ENCODE data around the gene NXNL2.

Gene NXNL2

DNA sequence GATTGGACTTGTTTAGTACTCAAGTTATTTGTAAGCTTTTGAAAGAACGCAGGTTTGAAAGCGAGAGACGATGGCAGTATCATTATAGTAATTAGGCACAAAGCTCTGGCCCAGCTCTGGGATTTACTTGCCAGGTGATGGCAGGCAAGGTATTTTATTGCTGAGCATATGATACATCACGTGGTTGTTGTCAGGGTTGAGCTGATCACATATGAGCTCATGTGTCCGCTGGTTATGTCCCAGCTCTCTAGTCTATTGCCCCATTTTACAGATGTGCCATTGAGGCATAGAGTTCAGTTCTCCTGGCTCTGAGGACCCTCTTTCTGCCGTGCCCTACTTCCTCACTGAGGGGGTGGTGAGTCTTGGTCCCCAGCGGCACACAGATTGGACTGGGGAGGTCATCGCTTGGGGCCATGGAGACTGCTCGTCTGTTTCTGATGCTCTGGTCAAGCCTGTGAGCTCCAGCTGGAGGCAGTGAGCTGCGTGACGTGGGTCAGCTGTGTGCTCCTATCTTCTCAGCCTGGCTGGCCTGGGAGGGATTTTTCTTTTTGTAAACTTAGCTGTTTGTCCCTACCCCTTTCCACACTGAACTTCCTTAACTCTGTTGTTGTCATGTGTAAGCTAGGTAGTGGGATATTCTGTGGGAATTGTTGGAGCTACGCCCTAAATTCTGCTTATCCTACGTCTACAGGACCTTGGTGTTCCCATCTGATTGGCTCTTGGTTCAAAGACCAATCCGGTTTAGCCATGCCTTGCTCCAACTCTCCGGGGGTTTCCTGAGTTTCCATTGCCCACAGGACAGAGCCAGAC is 2.2 kb downstream of the NXNL2 start:
- H3K27me3 ChIP-seq (ENCODE audit: insufficient read depth, low read length), result peaks cover 5% of the 10 kb centered on the region
- H2AK5ac ChIP-seq (ENCODE audit: low read length), result no peak overlapping the region
- H3K9me3 ChIP-seq (ENCODE audit: insufficient read depth, low read depth, low read length), result peaks cover 5% of the 10 kb centered on the region
- no peak overlapping the region for H2BK5ac ChIP-seq (ENCODE audit: low read depth, low read length, poor library complexity)
- H3K79me2 ChIP-seq (ENCODE audit: control insufficient read depth, insufficient read depth, low read length, poor library complexity), result peaks cover 3% of the 10 kb centered on the region
- no peak overlapping the region for H4K91ac ChIP-seq (ENCODE audit: low read depth, low read length)
- H3K79me1 ChIP-seq (ENCODE audit: low read length), result peaks cover 10% of the 10 kb centered on the region
- DNase-seq, result peak in 1 of 2 donors; percentile 15
- no peak overlapping the region for H3K18ac ChIP-seq (ENCODE audit: low read length)
- no peak overlapping the region for H3K23ac ChIP-seq (ENCODE audit: low read length)
- no peak overlapping the region for H2BK120ac ChIP-seq (ENCODE audit: insufficient read depth, low read length, poor library complexity)
- H3K4me2 ChIP-seq (ENCODE audit: low read length), result no peak overlapping the region
- H4K12ac ChIP-seq (ENCODE audit: low read depth, low read length), result no peak overlapping the region
- H3K4me1 ChIP-seq (ENCODE audit: control insufficient read depth in 1 of 2, insufficient read depth in 2 of 2, low read length in 2 of 2), result peaks cover 10 to 16% of the 10 kb centered on the region in 2 experiments
- H3K4me3 ChIP-seq (ENCODE audit: low read depth, low read length), result peak overlapping the region; percentile 27
- H3K14ac ChIP-seq (ENCODE audit: low read length), result no peak overlapping the region
- no peak overlapping the region for H2AFZ ChIP-seq (ENCODE audit: insufficient read depth, low read length, poor library complexity)
- H3K27ac ChIP-seq (ENCODE audit: low read depth, low read length), result no peak overlapping the region
- H4K8ac ChIP-seq (ENCODE audit: low read depth, low read length), result no peak overlapping the region
- WGBS (ENCODE audit: extremely low coverage, insufficient coverage, insufficient read length), result no CpG with 5 or more reads among the region's 15 CpGs
- no peak overlapping the region for H2BK12ac ChIP-seq (ENCODE audit: low read length)
- H3K9ac ChIP-seq (ENCODE audit: low read length), result no peak overlapping the region
- H3K36me3 ChIP-seq (ENCODE audit: control insufficient read depth in 1 of 2, insufficient read depth in 2 of 2, low read length in 2 of 2), result no peaks in the 10 kb centered on the region
- no peak overlapping the region for H3K4ac ChIP-seq (ENCODE audit: low read depth, low read length)

DNA sequence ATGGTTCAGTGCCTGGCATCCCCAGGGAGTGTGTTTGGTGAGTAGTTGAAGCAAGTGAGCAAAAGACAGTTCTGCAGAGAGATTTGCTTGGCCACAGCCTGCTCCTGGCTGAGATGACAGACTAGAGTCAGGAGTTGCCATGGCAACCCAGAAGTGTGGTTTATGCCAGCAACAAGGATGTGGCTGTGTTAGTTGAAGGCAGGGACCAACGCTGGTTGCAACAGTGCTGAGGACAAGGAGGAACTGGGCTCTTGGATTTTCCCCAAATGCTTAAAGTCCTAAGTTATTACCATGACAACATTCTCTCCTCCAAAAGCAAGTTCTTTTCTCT is 2.7 kb downstream of the NXNL2 start:
- Histone ChIP-seq H3K79me2 (ENCODE audit: control insufficient read depth, insufficient read depth, low read length, poor library complexity) (peaks cover 3% of the 10 kb centered on the region), H3K23ac (ENCODE audit: low read length) (no peak overlapping the region), H3K14ac (ENCODE audit: low read length) (no peak overlapping the region), H4K12ac (ENCODE audit: low read depth, low read length) (no peak overlapping the region), H3K9me3 (ENCODE audit: insufficient read depth, low read depth, low read length) (peaks cover 5% of the 10 kb centered on the region), H3K36me3 (ENCODE audit: control insufficient read depth in 1 of 2, insufficient read depth in 2 of 2, low read length in 2 of 2) (no peaks in the 10 kb centered on the region), H2BK5ac (ENCODE audit: low read depth, low read length, poor library complexity) (no peak overlapping the region), H3K27ac (ENCODE audit: low read depth, low read length) (no peak overlapping the region), H3K9ac (ENCODE audit: low read length) (no peak overlapping the region), H3K79me1 (ENCODE audit: low read length) (peaks cover 10% of the 10 kb centered on the region), H2AFZ (ENCODE audit: insufficient read depth, low read length, poor library complexity) (no peak overlapping the region), H3K4me3 (ENCODE audit: low read depth, low read length) (no peak overlapping the region), H2BK12ac (ENCODE audit: low read length) (no peak overlapping the region), H3K18ac (ENCODE audit: low read length) (no peak overlapping the region), H3K4ac (ENCODE audit: low read depth, low read length) (no peak overlapping the region), H3K4me2 (ENCODE audit: low read length) (no peak overlapping the region), H3K4me1 (ENCODE audit: control insufficient read depth in 1 of 2, insufficient read depth in 2 of 2, low read length in 2 of 2) (peaks cover 10 to 15% of the 10 kb centered on the region in 2 experiments), H4K91ac (ENCODE audit: low read depth, low read length) (no peak overlapping the region), H2BK120ac (ENCODE audit: insufficient read depth, low read length, poor library complexity) (no peak overlapping the region), H4K8ac (ENCODE audit: low read depth, low read length) (no peak overlapping the region), H2AK5ac (ENCODE audit: low read length) (no peak overlapping the region), H3K27me3 (ENCODE audit: insufficient read depth, low read length) (peaks cover 5% of the 10 kb centered on the region)
- peak; percentile 77 to 88 for DNase-seq
- no CpG with 5 or more reads among the region's 1 CpG for WGBS (ENCODE audit: extremely low coverage, insufficient coverage, insufficient read length)

DNA sequence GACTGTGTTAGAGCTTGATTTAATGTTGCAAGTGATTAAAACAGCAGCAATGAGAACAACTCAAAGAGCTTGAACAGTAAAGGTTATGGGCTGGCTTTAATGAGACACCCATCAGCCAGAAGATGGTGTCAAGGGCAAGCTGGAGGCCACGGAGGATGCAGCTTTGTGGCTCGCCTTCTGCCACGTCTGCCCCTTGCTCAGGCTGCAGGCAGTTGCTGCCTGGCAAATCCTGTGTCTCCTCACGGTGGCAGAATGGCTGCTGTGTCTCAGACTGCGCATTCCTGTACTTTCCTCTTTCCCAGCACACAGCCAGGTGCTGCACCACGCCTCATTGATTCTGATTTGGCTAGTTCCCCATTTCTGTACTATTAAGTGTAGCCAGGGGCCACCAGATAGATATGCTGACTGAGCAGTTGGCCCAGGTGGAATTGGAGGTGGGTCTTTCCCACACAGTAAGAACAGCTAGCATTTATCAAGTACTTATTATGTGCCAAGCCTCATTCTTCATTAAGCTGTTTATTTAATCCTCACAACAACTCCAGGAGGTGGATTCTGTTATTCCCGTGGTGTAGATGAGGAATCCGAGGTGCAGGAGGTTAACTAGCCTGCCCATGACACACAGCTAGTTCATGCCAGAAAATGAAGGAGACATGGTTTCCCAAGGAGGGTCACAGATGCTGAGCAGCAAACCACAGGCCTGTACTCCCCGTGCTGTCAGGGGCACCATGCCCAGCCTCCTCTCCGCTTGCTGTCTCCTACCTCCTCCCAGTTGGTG is 3.5 kb downstream of the NXNL2 start:
- H3K79me2 ChIP-seq (ENCODE audit: control insufficient read depth, insufficient read depth, low read length, poor library complexity), result peaks cover 3% of the 10 kb centered on the region
- H3K23ac ChIP-seq (ENCODE audit: low read length), result no peak overlapping the region
- H3K14ac ChIP-seq (ENCODE audit: low read length), result no peak overlapping the region
- H3K27me3 ChIP-seq (ENCODE audit: insufficient read depth, low read length), result peaks cover 5% of the 10 kb centered on the region
- no peak overlapping the region for H4K8ac ChIP-seq (ENCODE audit: low read depth, low read length)
- H3K4me1 ChIP-seq (ENCODE audit: control insufficient read depth in 1 of 2, insufficient read depth in 2 of 2, low read length in 2 of 2), result peaks cover 10 to 13% of the 10 kb centered on the region in 2 experiments
- H4K12ac ChIP-seq (ENCODE audit: low read depth, low read length), result no peak overlapping the region
- H3K4me2 ChIP-seq (ENCODE audit: low read length), result no peak overlapping the region
- H3K79me1 ChIP-seq (ENCODE audit: low read length), result peaks cover 10% of the 10 kb centered on the region
- H3K18ac ChIP-seq (ENCODE audit: low read length), result no peak overlapping the region
- peak in 1 of 2 donors; percentile 35 for DNase-seq
- no peak overlapping the region for H2BK5ac ChIP-seq (ENCODE audit: low read depth, low read length, poor library complexity)
- no peak overlapping the region for H2BK120ac ChIP-seq (ENCODE audit: insufficient read depth, low read length, poor library complexity)
- H4K91ac ChIP-seq (ENCODE audit: low read depth, low read length), result no peak overlapping the region
- H2AK5ac ChIP-seq (ENCODE audit: low read length), result no peak overlapping the region
- no peak overlapping the region for H2BK12ac ChIP-seq (ENCODE audit: low read length)
- no peaks in the 10 kb centered on the region for H3K36me3 ChIP-seq (ENCODE audit: control insufficient read depth in 1 of 2, insufficient read depth in 2 of 2, low read length in 2 of 2)
- H3K27ac ChIP-seq (ENCODE audit: low read depth, low read length), result no peak overlapping the region
- H3K9me3 ChIP-seq (ENCODE audit: insufficient read depth, low read depth, low read length), result peaks cover 5% of the 10 kb centered on the region
- H3K4me3 ChIP-seq (ENCODE audit: low read depth, low read length), result no peak overlapping the region
- no peak overlapping the region for H3K9ac ChIP-seq (ENCODE audit: low read length)
- H3K4ac ChIP-seq (ENCODE audit: low read depth, low read length), result no peak overlapping the region
- no CpG with 5 or more reads among the region's 10 CpGs for WGBS (ENCODE audit: extremely low coverage, insufficient coverage, insufficient read length)
- no peak overlapping the region for H2AFZ ChIP-seq (ENCODE audit: insufficient read depth, low read length, poor library complexity)

GRCh38 chr9:88539246-88539645 is 4.3 kb downstream of the NXNL2 start:
- Histone ChIP-seq H4K91ac (ENCODE audit: low read depth, low read length) (no peak overlapping the region), H3K14ac (ENCODE audit: low read length) (no peak overlapping the region)

More at GRCh38 chr9:88539246-88539645, 4.3 kb downstream of the NXNL2 start:
- H3K27ac ChIP-seq (ENCODE audit: low read depth, low read length), result no peak overlapping the region
- H2BK120ac ChIP-seq (ENCODE audit: insufficient read depth, low read length, poor library complexity), result no peak overlapping the region
- peak; percentile 62 to 74 for DNase-seq
- H3K9me3 ChIP-seq (ENCODE audit: insufficient read depth, low read depth, low read length), result peaks cover 5% of the 10 kb centered on the region
- no peak overlapping the region for H2AFZ ChIP-seq (ENCODE audit: insufficient read depth, low read length, poor library complexity)
- H2BK12ac ChIP-seq (ENCODE audit: low read length), result no peak overlapping the region
- peaks cover 5% of the 10 kb centered on the region for H3K79me1 ChIP-seq (ENCODE audit: low read length)
- no peak overlapping the region for H3K4me3 ChIP-seq (ENCODE audit: low read depth, low read length)
- H3K23ac ChIP-seq (ENCODE audit: low read length), result no peak overlapping the region
- H3K4me2 ChIP-seq (ENCODE audit: low read length), result no peak overlapping the region
- peaks cover 5% of the 10 kb centered on the region for H3K27me3 ChIP-seq (ENCODE audit: insufficient read depth, low read length)
- H3K18ac ChIP-seq (ENCODE audit: low read length), result no peak overlapping the region
- H3K4me1 ChIP-seq (ENCODE audit: control insufficient read depth in 1 of 2, insufficient read depth in 2 of 2, low read length in 2 of 2), result peaks cover 9 to 10% of the 10 kb centered on the region in 2 experiments
- no peak overlapping the region for H3K4ac ChIP-seq (ENCODE audit: low read depth, low read length)
- no peaks in the 10 kb centered on the region for H3K36me3 ChIP-seq (ENCODE audit: control insufficient read depth in 1 of 2, insufficient read depth in 2 of 2, low read length in 2 of 2)
- H3K9ac ChIP-seq (ENCODE audit: low read length), result no peak overlapping the region
- no peak overlapping the region for H4K12ac ChIP-seq (ENCODE audit: low read depth, low read length)
- H2AK5ac ChIP-seq (ENCODE audit: low read length), result no peak overlapping the region
- H3K79me2 ChIP-seq (ENCODE audit: control insufficient read depth, insufficient read depth, low read length, poor library complexity), result peaks cover 1% of the 10 kb centered on the region
- H4K8ac ChIP-seq (ENCODE audit: low read depth, low read length), result no peak overlapping the region
- WGBS (ENCODE audit: extremely low coverage, insufficient coverage, insufficient read length), result no CpG with 5 or more reads among the region's 6 CpGs
- H2BK5ac ChIP-seq (ENCODE audit: low read depth, low read length, poor library complexity), result no peak overlapping the region
